Measurements from ENCODE around the gene RAP2B.

RAP2B gene

DNA sequence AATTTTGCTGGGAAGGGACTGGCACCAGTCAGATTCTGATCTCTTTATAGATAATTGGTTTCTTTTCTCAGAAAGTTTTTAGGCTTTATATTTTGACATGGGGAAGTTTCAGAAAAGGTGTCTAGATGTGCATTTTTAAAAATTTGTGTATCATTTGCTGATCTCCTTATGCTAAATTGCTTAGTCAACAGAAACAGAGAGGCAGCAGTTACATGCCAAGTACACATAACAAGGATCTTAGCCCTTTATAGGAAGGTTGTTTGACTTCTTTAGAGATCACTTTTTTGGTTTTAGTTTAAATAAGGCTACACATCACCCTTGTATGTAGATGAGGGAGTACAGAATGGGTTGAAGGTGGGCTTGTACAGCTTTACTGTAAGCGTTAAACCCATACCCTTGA, 53.5 kb downstream of the RAP2B start:
- H3K4me1 ChIP-seq (ENCODE audit: low read depth, poor library complexity, severe bottlenecking): no peaks in the 10 kb centered on the region
- H2AFZ ChIP-seq (ENCODE audit: low read depth): no peak overlapping the region
- H3K4me3 ChIP-seq (IDR thresholded peaks at IDR 0.05; ENCODE audit: insufficient read depth, low read depth, low read length): no peak overlapping the region
- TF ChIP-seq, protein P1, sequence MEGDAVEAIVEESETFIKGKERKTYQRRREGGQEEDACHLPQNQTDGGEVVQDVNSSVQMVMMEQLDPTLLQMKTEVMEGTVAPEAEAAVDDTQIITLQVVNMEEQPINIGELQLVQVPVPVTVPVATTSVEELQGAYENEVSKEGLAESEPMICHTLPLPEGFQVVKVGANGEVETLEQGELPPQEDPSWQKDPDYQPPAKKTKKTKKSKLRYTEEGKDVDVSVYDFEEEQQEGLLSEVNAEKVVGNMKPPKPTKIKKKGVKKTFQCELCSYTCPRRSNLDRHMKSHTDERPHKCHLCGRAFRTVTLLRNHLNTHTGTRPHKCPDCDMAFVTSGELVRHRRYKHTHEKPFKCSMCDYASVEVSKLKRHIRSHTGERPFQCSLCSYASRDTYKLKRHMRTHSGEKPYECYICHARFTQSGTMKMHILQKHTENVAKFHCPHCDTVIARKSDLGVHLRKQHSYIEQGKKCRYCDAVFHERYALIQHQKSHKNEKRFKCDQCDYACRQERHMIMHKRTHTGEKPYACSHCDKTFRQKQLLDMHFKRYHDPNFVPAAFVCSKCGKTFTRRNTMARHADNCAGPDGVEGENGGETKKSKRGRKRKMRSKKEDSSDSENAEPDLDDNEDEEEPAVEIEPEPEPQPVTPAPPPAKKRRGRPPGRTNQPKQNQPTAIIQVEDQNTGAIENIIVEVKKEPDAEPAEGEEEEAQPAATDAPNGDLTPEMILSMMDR (conservative IDR thresholded peaks at IDR 0.05; ENCODE audit: low read depth, low read length): no peak
- no peaks in the 10 kb centered on the region for H4K20me1 ChIP-seq (ENCODE audit: insufficient read depth)
- no peak overlapping the region for H3K4me2 ChIP-seq
- no peak overlapping the region for H3K9ac ChIP-seq
- no peaks in the 10 kb centered on the region for H3K36me3 ChIP-seq (ENCODE audit: insufficient read depth)
- H3K27me3 ChIP-seq (ENCODE audit: insufficient read depth, low read depth): no peaks in the 10 kb centered on the region
- no peak overlapping the region for H3K27ac ChIP-seq
- no peaks in the 10 kb centered on the region for H3K79me2 ChIP-seq (ENCODE audit: insufficient read depth, low read depth)

DNA sequence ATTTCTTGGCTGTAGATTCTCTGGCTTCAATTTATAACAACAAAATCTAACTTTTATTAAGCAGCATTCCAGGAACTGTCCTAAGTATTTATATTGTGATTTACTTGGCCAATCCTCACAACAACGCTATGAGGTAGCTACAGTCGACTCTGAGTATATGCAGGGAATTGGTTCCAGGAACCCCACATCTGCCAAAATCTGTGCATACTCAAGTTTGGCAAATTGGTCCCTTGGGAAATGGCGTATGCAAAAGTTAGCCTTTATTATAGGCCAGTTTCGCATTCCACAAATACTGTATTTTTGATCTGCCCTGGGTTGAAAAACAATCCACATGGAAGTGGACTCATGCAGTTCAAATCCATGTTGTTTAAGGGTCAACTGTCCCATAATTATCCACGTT, 53.9 kb downstream of the RAP2B start:
- TF ChIP-seq, protein P1 (conservative IDR thresholded peaks at IDR 0.05; ENCODE audit: low read depth, low read length): no peak
- H4K20me1 ChIP-seq (ENCODE audit: insufficient read depth): no peaks in the 10 kb centered on the region

DNA sequence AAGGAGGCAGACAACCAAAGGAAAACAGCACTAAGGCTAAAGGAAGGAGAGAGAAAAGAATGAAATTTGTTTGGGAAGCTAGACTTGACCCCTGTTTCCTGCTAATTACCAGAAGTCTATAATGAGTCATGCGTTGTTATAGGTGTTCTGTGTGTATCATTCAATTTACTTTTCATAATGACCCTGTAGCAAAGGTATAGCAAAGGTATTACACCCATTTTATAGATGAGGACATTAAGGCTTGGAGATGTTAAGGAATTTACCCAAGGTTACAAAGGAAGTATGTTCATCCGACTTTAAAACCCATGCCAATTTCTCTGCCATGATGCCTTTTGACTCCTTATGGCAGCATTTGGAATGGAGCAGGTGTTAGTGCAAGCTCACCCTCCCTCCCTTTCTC, 54.9 kb downstream of the RAP2B start:
- Histone ChIP-seq H4K20me1 (ENCODE audit: insufficient read depth) (no peaks in the 10 kb centered on the region), H3K9ac (no peak overlapping the region), H3K4me2 (no peak overlapping the region), H3K27ac (no peak overlapping the region), H3K79me2 (ENCODE audit: insufficient read depth, low read depth) (no peaks in the 10 kb centered on the region), H3K36me3 (ENCODE audit: insufficient read depth) (no peaks in the 10 kb centered on the region), H2AFZ (ENCODE audit: low read depth) (no peak overlapping the region), H3K4me3 (IDR thresholded peaks at IDR 0.05; ENCODE audit: insufficient read depth, low read depth, low read length) (no peak overlapping the region), H3K4me1 (ENCODE audit: low read depth, poor library complexity, severe bottlenecking) (no peaks in the 10 kb centered on the region), H3K27me3 (ENCODE audit: insufficient read depth, low read depth) (no peaks in the 10 kb centered on the region)
- TF ChIP-seq, protein P1 (conservative IDR thresholded peaks at IDR 0.05; ENCODE audit: low read depth, low read length): no peak

More for the DNA sequence above, 53.9 kb downstream of the RAP2B start:
- Histone ChIP-seq H3K4me1 (ENCODE audit: low read depth, poor library complexity, severe bottlenecking) (no peaks in the 10 kb centered on the region), H3K4me2 (no peak overlapping the region), H2AFZ (ENCODE audit: low read depth) (no peak overlapping the region), H3K27me3 (ENCODE audit: insufficient read depth, low read depth) (no peaks in the 10 kb centered on the region), H3K79me2 (ENCODE audit: insufficient read depth, low read depth) (no peaks in the 10 kb centered on the region), H3K36me3 (ENCODE audit: insufficient read depth) (no peaks in the 10 kb centered on the region), H3K27ac (no peak overlapping the region), H3K4me3 (IDR thresholded peaks at IDR 0.05; ENCODE audit: insufficient read depth, low read depth, low read length) (no peak overlapping the region), H3K9ac (no peak overlapping the region)

DNA sequence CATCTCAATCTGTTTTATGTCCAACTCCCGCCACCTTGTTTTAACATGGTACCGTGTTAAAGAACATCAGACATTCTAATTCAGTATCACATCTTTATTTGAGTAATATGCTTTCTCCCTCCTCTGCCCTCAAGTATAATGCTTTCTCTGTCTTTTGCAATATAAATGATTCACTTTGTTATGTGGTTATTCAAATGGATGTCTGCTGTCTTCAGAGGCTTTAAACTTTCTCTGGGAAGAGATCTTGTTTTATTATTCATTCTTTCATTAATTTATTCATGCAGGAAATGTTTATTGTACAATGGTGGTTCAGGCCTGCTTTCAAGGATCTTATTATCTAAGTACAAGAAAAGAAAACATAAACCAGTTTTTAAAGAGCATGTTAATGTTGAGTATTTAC, 57.1 kb downstream of the RAP2B start:
- Histone ChIP-seq H3K4me2 (no peak overlapping the region), H3K27ac (no peak overlapping the region), H3K4me3 (IDR thresholded peaks at IDR 0.05; ENCODE audit: insufficient read depth, low read depth, low read length) (no peak overlapping the region), H3K4me1 (ENCODE audit: low read depth, poor library complexity, severe bottlenecking) (no peaks in the 10 kb centered on the region), H3K9ac (no peak overlapping the region), H2AFZ (ENCODE audit: low read depth) (no peak overlapping the region), H3K36me3 (ENCODE audit: insufficient read depth) (no peaks in the 10 kb centered on the region), H3K79me2 (ENCODE audit: insufficient read depth, low read depth) (no peaks in the 10 kb centered on the region), H4K20me1 (ENCODE audit: insufficient read depth) (no peaks in the 10 kb centered on the region), H3K27me3 (ENCODE audit: insufficient read depth, low read depth) (no peaks in the 10 kb centered on the region)
- TF ChIP-seq, protein P1 (conservative IDR thresholded peaks at IDR 0.05; ENCODE audit: low read depth, low read length): no peak
